ENCODE data around the gene DEFB121.
"Not testable (repeated sequence)": the region's sequence is repeated elsewhere in the genome, so short reads cannot be mapped to it uniquely, and the experiment has no call there.

The DEFB121 gene

GRCh38 chr20:31406115-31406514 lies at the start of gene DEFB121:
Gene DEFB121, minus strand, starts transcription at chr20:31406215. Its CDS starts 63 bp downstream, at chr20:31406152.
- DNase-seq (ENCODE audit: low read depth): no peak

- no peak for DNase-seq (ENCODE audit: low read depth)
These were observed 48.3 kb upstream of the DEFB121 start for GRCh38 chr20:31454361-31454760.

- no peak for DNase-seq (ENCODE audit: low read depth)
These were observed 46.6 kb upstream of the DEFB121 start for GRCh38 chr20:31452575-31452974.

GRCh38 chr20:31449511-31450414 lies 43.7 kb upstream of the DEFB121 start:
- no peak for DNase-seq (ENCODE audit: low read depth)

DNA sequence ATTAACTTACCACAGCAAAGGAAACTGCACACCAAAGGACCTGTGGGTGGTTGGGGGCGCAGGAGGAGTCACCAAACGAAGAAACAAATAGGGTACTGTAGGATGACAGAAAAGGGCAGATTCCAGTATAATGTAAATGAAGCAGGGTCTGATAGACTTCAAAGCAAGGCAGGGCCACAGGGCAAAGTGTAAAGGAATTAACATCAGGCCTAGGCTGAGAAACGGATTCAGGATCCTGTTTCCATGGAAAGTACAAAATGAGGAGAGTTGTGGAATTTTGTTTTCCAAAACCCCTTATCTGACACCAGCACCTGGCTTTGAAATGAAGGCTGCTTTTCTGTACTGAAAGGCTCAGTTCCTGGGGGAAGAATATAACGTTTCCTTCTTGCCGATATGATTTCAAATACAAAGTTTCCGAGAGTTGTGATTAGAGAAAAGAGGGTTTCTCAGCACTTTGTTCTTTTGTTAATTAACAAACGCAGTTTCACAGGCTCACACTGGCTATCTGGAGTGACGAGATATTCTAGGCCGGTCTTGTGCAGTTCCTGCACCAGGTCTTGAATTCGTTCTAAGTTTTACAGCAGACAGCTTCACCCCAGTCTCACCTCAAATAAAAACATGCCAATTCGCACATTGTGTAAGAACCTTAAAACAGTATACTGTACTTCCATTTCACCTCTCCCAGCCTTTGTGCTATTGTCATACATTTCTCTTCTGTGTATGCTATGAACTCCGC lies 40.2 kb upstream of the DEFB121 start:
- DNase-seq (ENCODE audit: low read depth): no peak

- DNase-seq (ENCODE audit: low read depth): no peak
These were observed 34.1 kb upstream of the DEFB121 start, which contains the start of gene DEFB123 for GRCh38 chr20:31440012-31440659. Gene DEFB123, plus strand, starts transcription at chr20:31440632. Its CDS starts 67 bp downstream, at chr20:31440699.

DNA sequence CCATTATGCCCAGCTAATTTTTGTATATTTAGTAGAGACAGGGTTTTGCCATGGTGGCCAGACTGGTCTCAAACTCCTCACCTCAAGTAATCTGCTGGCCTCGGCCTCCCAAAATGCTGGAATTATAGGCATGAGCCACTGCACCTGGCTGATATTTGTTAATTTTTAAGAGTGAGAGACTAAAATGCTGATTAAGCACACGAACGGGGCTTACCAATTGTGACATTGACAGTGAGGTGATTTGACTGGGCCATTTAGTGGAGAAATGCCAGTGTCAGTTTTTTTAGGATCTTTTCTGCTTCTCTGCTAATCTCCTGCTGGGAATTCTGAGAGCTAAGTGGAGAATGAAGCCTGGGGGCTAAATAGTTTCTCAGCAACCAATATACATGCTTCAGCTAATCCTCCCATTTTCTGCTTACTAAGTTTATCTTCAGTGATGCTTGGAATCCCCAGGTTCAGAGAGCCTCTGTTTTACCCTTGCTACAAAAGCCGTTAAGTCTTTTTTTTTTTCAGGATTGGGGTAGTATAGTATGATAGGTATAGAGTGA lies 24.6 kb upstream of the DEFB121 start:
- DNase-seq (ENCODE audit: low read depth): no peak

DNA sequence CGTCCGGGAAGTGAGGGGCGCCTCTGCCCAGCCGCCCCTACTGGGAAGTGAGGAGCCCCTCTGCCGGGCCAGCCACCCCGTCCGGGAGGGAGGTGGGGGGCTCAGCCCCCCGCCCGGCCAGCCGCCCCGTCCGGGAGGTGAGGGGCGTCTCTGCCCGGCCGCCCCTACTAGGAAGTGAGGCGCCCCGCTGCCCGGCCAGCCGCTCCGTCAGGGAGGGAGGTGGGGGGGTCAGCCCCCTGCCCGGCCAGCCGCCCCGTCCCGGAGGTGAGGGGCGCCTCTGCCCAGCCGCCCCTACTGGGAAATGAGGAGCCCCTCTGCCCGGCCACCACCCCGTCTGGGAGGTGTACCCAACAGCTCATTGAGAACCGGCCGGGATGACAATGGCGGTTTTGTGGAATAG lies 21.6 kb upstream of the DEFB121 start:
- not testable (repeated sequence) for DNase-seq (ENCODE audit: low read depth)

- DNase-seq (ENCODE audit: low read depth): not testable (repeated sequence)
These were observed 21.0 kb upstream of the DEFB121 start for GRCh38 chr20:31426891-31427551.

- no peak for DNase-seq (ENCODE audit: low read depth)
These were observed 19.8 kb upstream of the DEFB121 start for GRCh38 chr20:31425797-31426196.

DNA sequence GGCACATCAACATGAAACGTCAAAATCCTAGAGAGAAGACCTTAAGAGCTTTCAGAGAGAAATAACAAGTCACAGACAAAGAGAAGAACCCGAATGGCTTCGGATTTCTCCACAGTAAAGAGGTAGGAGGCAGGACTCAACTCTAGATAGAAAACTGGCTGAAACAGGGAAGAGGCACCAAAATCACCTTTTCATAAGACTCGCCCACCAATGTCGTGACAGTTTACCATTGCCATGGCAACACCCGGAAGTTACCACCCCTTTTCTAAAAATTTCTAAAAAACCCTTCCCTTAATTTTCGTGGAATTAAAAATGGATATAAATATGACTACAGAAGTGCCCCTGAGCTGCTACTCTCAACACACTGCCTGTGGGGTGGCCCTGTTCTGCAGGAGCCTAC lies 12.3 kb upstream of the DEFB121 start:
- DNase-seq (ENCODE audit: low read depth): no peak

DNA sequence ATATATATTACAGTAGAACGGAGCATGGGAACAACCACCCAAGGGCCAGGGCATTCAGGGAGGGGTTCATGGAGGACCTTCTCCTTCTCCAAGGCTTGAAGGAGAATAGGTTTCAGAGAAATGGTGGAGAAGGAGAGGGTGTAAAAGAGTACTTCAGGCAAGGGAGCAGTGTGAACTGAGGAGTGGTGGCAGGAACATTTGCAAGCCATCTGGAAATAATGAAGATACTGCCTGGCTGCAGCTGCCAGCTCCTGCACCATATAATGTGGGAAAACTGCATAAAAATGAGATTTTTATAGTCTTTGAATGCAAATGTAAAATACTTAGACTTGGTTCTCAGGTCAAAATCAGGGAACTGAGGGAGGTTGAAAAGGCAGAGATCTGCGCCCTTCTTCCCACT lies 9.6 kb upstream of the DEFB121 start:
- no peak for DNase-seq (ENCODE audit: low read depth)

DNA sequence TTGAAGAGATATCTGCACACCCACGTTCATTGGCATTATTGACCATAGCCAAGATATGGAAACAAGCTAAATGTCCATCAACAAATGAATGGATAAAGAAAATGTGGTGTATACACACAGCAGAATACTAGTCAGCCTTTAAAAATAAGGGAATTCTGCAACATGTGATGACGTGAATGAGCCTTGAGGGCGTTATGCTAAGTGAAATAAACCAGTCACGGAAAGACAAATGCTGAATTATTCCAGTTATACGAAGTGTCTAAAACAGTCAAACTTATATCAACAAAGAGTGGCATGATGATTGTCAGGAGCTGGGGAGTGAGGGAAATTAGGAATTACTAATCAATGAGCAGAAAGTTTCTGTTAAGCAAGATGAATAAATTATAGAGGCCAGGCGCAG lies 8.4 kb upstream of the DEFB121 start:
- no peak for DNase-seq (ENCODE audit: low read depth)

DNA sequence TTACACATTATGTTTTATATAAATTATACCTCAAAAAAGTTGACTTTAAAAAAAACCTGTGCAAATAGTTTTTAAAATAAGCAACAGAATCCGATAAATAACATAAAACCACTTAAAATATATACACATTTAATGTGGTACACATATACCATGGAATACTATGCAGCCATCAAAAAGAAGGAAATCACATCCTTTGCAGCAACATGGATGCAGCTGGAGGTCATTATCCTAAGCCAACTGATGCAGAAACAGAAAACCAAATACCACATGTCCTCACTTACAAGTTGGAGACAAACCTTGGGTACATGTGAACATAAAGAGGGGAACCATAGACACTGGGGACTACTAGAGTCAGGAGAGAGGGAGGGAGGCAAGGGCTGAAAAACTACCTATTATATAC lies 4.0 kb upstream of the DEFB121 start:
- no peak for DNase-seq (ENCODE audit: low read depth)

GRCh38 chr20:31403886-31404285 lies 2.1 kb downstream of the DEFB121 start:
- no peak for DNase-seq (ENCODE audit: low read depth)

DNA sequence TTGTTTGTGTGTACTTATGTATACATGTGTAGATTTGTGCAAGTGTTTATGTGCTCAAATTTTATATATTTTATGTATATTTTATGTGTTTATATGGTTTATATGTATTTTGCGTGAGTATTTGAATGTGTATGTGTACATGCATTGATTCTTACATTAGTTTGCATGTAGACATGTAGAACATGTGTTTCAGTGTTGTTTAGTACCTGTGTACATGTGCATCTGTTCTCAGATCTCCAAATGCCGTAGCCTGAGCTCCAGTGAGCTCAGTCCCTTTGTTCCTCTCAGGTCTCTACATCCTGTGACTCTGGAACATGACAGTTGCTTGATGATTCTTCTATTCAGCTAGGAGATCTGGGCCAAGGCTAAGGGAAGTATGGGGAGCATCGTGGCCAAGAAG lies 11.1 kb downstream of the DEFB121 start:
- DNase-seq (ENCODE audit: low read depth): no peak

DNA sequence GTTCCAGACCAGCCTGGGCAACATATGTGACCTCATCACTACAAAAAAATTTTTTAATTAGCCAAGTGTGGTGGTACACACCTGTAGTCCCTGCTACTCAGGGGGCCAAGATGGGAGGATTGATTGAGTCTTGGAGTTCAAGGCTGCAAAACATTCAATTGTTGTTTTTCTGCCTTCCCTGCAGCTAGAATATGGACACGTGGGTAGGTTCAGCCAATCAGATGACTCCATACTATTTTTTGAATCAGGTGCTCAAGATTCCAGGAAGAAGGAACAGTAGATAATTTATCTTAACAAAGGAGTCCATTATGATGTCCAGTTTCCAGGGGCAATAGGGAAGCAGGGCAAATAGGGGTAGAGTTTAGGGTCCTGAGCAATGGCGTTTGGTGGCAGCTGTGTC lies 13.2 kb downstream of the DEFB121 start:
- no peak for DNase-seq (ENCODE audit: low read depth)

- DNase-seq (ENCODE audit: low read depth): no peak
These were observed 15.5 kb downstream of the DEFB121 start, which contains the start of gene DEFB119 for GRCh38 chr20:31390490-31390889. Gene DEFB119, minus strand, starts transcription at chr20:31390590. Its CDS starts 107 bp downstream, at chr20:31390483.

DNA sequence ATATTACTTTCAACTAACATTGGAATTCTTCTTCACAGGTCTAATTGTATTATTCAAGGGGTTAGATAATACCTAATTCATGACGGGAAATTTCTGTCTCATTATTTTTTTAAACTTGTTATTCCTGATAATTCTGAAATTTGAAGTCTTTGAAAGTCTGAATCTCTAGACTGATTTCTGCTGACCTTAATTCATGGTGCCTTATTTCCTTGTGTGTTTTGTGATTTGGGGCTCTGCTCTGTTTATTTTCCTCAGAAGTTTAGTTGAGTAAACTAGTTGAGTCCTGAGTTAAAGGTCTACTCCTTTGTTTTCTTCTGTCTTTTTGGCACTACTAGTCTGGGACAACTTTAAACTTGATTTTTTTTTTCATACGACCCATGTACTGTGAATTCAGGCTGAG lies 31.7 kb downstream of the DEFB121 start:
- no peak for DNase-seq (ENCODE audit: low read depth)

- DNase-seq (ENCODE audit: low read depth): no peak
These were observed 37.7 kb downstream of the DEFB121 start, which contains the start of gene DEFB118 for GRCh38 chr20:31368301-31368700. Gene DEFB118, plus strand, starts transcription at chr20:31368601. Its CDS starts 50 bp downstream, at chr20:31368651.

- not testable (repeated sequence) for DNase-seq (ENCODE audit: low read depth)
These were observed 41.7 kb downstream of the DEFB121 start for GRCh38 chr20:31364272-31364671.
